NCI-H2196 treated with DMSO at 0.1 percent for 48 hours (cell line): Measurements from ENCODE around the gene KIF1C.

Source experiments
- DNase-seq: peaks from one replicate; lab custom pipeline; 2025; ENCODE audit not compliant: unreplicated experiment; lab: John Stamatoyannopoulos, UW

The KIF1C gene

GRCh38 chr17:4997302-4998026, at the start of gene KIF1C, which contains the start of gene INCA1:
Gene KIF1C, plus strand, starts transcription at chr17:4997950. Its CDS starts 2,297 bp downstream, at chr17:5000247.
Gene INCA1, minus strand, starts transcription at chr17:4997522. Its CDS starts 3,085 bp downstream, at chr17:4994437.
- DNase-seq: peak; percentile 42

DNA sequence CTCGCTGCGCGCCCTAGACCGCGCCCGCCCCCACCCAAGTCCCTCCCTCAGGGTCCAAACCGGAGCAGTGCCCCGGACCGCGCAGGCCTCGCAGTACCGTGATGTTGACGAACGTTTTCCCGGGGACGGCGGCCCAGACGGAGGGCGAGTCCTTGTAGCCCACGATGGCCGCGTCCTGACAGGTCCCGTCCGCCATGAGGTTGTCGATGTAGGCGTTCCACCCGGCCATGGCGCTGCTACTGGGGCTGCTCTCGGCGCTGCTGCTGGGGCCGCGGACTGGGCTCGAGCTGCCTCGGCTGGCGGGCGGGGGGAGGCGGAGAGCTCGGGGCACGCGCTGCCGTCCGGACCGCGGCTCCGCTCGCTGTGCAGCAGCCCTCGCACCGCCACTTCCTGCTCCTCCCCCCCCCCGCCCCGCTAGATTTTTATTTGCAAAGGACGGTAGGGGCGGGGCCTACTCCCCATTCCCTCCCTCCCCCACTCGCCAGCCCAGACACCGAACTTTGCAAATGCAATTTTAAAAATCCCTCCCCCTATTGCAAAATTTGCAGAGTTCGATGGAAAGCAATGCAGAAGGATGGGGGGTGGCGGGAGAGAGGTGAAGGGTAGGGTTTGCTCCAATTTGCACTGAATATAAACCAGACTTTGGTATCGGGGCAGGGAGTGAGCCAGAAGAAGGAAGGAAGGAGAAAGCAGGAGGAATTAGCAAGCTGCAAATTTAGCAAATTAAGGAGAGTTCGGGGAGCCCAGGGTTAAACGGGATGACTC, 49.4 kb upstream of the KIF1C start, which contains the start of gene PFN1:
Gene PFN1, minus strand, starts transcription at position 365 of the 765 bp plus-strand sequence. Its CDS starts 136 bp downstream, at position 229.
- DNase-seq: peak; percentile 42

DNA sequence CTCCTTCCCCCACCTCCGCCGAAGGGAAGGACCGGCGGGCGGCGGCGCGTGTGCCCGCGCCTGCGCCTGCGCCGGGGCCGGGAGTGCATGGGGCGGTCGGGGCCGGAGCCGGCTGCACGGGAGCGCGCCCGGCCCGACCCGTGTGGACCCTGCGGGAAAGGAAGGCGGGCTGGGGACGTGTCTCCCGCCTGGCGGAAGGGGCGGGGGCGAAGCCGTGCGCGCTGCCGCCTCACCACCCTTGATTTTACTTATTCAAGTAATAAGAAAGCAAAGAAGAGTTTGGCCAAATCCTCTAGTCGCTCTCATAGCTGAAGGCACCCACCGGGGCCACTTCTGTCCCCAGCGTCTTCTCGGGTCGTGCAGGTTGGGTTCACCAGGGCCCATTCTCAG, 48.8 kb upstream of the KIF1C start:
- DNase-seq: peak; percentile 51

DNA sequence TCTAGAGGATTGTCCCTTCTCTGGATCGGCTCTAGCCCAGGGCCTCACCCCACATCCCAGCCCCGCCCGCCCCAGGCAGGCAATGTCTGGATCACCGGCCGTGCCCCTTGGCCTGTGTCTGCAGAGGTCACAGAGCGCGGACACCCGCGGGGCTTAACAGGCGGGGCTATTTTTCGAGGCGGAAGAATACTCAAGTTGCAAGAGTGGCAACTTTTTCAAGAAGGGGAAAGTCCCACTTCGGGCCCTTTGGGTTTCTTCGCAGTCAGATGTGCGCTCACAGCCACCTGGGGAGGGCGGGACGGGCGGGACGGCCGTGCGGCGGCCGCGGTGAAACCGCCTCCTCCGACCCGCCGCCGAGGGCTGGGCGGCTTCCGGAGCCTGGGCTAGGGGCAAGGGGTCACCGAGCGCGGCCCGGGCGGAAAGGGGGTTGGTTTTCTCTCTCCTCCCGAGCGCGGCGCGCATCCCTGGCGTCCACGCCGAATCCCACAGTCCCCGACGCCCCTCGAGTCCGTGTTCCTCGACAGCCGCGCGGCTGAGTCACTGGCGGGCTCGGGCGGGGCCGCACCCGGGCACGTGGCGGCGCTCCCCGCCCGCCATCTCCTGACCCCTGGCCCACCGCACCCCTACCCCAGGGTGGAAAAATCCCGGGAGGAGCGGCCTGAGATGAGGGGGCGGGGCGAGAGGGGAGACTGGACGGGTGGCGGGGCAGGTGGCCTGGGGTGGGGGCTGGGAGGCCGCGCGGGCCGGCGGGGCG, 48.3 kb upstream of the KIF1C start:
- DNase-seq: peak; percentile 50

- DNase-seq: no peak
These were observed 47.5 kb upstream of the KIF1C start for GRCh38 chr17:4950075-4950745.

GRCh38 chr17:4950746-4951204, 47.0 kb upstream of the KIF1C start, which contains the start of gene ENO3:
Gene ENO3, plus strand, starts transcription at chr17:4951119. Its CDS starts 711 bp downstream, at chr17:4951830.
- no peak for DNase-seq

GRCh38 chr17:4951486-4951885, 46.3 kb upstream of the KIF1C start:
- DNase-seq: no peak

- no peak for DNase-seq
These were observed 44.2 kb upstream of the KIF1C start for GRCh38 chr17:4953451-4953961.

DNA sequence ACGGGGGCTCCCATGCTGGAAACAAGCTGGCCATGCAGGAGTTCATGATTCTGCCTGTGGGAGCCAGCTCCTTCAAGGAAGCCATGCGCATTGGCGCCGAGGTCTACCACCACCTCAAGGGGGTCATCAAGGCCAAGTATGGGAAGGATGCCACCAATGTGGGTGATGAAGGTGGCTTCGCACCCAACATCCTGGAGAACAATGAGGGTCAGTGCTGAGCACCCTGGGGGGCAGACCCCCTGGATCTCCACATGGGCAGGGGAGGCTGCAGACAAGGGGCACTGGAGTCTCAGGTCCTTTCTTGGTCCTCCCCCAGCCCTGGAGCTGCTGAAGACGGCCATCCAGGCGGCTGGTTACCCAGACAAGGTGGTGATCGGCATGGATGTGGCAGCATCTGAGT, 42.7 kb upstream of the KIF1C start:
- no peak for DNase-seq

DNA sequence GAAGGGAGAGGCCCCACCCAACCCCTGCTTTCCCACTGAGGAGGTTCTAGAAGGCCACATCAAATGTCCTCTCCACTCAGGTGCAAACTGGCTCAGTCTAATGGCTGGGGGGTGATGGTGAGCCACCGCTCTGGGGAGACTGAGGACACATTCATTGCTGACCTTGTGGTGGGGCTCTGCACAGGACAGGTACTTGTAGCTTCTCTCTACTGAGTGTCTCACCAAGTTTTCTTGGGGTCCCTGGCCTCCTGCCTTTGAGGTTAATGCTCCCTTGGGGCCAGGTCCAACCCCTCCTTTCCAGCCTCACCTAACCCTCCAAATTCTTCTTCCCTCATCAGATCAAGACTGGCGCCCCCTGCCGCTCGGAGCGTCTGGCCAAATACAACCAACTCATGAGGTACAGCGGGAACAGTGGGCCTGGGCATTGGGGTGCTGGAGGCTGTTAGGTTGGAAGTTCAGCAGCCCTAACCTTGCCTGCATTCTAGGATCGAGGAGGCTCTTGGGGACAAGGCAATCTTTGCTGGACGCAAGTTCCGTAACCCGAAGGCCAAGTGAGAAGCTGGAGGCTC, 41.2 kb upstream of the KIF1C start:
- no peak for DNase-seq

- DNase-seq: no peak
These were observed 39.6 kb upstream of the KIF1C start for GRCh38 chr17:4958102-4958501.

- no peak for DNase-seq
These were observed 38.3 kb upstream of the KIF1C start for GRCh38 chr17:4959261-4959965.

DNA sequence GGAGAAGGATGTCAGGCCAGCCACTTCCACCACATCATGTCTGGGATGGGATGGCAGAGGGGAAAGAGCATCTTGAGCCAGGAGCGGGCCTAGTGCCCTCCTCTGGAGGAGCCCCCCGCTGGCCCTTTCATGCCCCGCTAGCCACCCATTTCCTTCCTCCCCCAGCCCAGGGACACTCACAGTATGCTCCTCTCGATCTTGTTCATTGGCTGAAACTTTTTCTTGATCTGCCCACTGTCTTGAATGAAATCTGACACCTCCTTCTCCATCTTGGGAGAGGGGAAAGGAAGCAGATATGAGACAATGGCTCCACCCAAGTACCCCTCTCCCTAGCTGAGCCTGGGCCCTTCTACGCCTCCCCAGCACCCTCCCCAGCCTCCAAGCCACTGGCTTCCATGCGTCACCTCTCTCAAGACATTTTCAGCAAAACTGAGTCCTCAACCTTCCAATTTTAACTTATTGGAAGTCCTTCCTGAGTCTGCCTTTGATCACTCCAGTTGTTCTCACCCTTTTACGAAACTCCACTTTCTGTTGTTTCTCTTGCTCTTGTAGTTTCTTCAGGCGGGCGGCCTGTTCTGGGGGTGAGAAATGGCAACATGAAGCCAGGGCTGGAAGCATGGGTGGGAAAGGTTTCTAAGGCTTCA, 37.3 kb upstream of the KIF1C start:
- no peak for DNase-seq

GRCh38 chr17:4965311-4965986, 32.3 kb upstream of the KIF1C start:
- no peak for DNase-seq

GRCh38 chr17:4966844-4967538, 30.8 kb upstream of the KIF1C start:
- peak; percentile 95 for DNase-seq

DNA sequence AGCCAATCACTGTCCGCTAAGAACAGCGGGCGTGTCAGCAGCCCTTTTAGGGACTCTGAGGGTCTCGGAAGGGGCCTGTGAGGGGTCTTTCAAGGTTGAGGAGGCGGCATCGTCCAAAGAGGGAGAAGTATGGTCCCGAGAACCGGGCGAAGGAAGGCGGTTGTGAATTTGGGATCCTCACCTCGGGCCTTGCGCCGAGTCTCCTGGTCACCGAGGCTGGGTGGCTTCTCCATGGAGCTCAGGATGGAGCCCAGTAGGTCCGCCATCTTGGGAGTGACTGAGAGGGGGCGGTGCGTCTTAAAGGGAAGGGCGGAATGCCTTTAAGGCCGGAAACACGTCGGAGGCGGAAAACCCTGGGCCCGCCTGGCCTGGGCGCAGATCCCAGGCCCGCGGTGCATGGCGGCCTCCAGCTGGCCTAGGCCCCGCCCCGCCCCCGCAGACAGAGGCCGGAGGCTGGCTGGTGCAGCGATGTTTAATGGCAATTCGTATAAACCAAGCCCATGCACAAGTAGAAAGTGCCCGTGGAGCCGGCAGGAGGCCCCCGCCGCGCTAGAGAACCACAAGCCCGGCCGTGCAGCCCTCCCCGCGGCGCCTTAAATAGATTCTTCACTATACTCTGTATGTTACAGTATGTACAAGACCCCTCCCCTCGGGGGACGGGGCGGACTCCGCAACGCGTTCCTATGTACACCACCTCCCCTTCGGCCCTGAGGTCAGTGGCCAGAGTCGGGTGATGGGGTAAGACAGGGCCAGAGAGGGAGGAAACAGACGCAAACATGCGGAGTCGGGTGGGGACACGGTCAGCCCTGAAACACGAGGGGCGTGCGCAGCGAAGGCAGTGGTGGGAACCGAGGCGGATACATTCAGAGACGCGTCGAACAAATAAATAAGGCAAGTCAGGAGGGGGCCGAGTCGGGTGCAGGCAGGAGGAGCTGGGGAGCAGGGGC, 29.9 kb upstream of the KIF1C start, which contains the start of gene SPAG7:
Gene SPAG7, minus strand, starts transcription at position 279 of the 947 bp plus-strand sequence. Its CDS starts 13 bp downstream, at position 266.
- DNase-seq: peak; percentile 53
